Neutrophil (primary cell): Measurements from ENCODE around the gene CEP104.

Source experiments
- H3K27ac ChIP-seq: fragments of 200-600 bp; sonication (generic); 2 replicates; pipeline ENCODE4 v1.5.1; 2016; ENCODE audit warnings: mild to moderate bottlenecking, moderate library complexity
- H3K27me3 ChIP-seq: fragments of 200-600 bp; sonication (generic); 2 replicates; pipeline ENCODE4 v1.6.0; 2016; ENCODE audit warnings: mild to moderate bottlenecking
- H3K36me3 ChIP-seq: fragments of 200-600 bp; sonication (generic); 2 replicates; pipeline ENCODE4 v1.5.1; 2017
- H3K4me1 ChIP-seq, 2 experiments: fragments of 200-600 bp in 1 of 2; sonication (generic) in 1 of 2; 1 replicate in 1 of 2; 2 replicates in 1 of 2; pipeline versions ENCODE4 v1.5.1 to v1.6.1; 2013 to 2016; ENCODE audit warnings: low read depth in 1 of 2, low read length in 1 of 2, mild to moderate bottlenecking in 1 of 2, moderate library complexity in 1 of 2; ENCODE audit not compliant: control insufficient read depth in 1 of 2, insufficient read depth in 1 of 2
- H3K4me3 ChIP-seq, 2 experiments: fragments of 200-600 bp in 1 of 2; sonication (generic) in 1 of 2; 1 replicate in 1 of 2; 2 replicates in 1 of 2; pipeline ENCODE4 v1.5.1; 2013 to 2016; ENCODE audit warnings: low read depth in 1 of 2, low read length in 1 of 2, mild to moderate bottlenecking in 1 of 2, moderate library complexity in 1 of 2
- H3K9me3 ChIP-seq: fragments of 200-600 bp; sonication (generic); 2 replicates; pipeline ENCODE4 v1.5.1; 2016
- TF ChIP-seq, protein P1 (sequence below): fragments of 200-600 bp; sonication (generic); IDR thresholded peaks from 2 replicates; pipeline ENCODE4 v1.5.1; 2016; ENCODE audit warnings: antibody characterized with exemption

Gene CEP104

DNA sequence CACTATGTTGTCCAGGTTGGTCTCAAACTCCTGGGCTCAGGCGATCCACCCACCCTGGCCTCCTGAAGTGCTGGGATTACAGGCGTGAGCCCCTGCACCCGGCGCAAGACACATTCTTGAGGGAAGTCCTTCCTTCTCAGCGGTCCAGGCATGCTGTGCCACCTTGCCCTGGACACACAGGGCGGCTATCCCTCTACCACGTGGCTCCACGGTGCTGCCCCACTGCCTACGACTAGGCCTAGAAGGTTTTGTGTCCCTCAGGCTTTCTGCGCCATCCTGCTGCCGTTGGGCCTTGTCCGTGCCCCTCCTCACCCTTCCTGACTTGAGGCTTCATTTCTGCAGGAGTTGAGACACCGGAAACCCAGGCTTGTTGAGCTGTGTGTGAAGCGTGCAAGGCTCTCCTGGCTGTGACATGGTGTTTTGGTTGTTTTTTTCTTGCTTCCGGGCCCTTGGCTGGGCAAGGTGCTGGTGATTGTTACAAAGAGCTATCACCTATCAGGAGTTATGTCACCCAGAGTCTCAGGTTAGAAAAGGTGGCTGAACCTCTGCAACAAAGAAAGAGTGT lies 29.2 kb upstream of the CEP104 start:
- TF ChIP-seq, protein P1, sequence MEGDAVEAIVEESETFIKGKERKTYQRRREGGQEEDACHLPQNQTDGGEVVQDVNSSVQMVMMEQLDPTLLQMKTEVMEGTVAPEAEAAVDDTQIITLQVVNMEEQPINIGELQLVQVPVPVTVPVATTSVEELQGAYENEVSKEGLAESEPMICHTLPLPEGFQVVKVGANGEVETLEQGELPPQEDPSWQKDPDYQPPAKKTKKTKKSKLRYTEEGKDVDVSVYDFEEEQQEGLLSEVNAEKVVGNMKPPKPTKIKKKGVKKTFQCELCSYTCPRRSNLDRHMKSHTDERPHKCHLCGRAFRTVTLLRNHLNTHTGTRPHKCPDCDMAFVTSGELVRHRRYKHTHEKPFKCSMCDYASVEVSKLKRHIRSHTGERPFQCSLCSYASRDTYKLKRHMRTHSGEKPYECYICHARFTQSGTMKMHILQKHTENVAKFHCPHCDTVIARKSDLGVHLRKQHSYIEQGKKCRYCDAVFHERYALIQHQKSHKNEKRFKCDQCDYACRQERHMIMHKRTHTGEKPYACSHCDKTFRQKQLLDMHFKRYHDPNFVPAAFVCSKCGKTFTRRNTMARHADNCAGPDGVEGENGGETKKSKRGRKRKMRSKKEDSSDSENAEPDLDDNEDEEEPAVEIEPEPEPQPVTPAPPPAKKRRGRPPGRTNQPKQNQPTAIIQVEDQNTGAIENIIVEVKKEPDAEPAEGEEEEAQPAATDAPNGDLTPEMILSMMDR = no peak
- no peaks in the 10 kb centered on the region for H3K9me3 ChIP-seq
- no peak overlapping the region for H3K27ac ChIP-seq
- H3K4me3 ChIP-seq = no peak overlapping the region
- H3K27me3 ChIP-seq = no peaks in the 10 kb centered on the region
- peaks cover 0 to 10% of the 10 kb centered on the region in 2 experiments for H3K4me1 ChIP-seq
- peaks cover 69% of the 10 kb centered on the region for H3K36me3 ChIP-seq

DNA sequence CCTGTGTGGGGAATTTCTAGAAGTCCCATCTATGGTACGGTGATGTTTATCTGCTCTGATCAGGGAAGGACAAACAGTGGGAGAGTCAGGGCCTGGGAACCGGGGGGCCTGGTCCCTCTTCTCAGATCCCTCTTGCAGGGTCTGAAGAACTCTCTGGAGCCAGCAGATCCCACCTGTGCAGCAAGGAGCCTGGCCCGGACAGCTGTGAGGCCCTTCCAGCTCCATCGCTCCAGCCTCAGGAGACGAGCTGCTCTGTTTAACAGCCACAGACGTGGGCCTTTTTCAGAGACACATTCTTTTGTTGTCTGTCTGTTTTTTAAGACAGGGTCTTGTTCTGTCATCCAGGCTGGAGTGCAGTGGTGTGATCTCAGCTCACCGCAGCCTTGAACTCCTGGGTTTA lies 28.6 kb upstream of the CEP104 start:
- Histone ChIP-seq H3K27ac (no peak overlapping the region), H3K4me1 (peaks cover 0 to 4% of the 10 kb centered on the region in 2 experiments), H3K27me3 (no peaks in the 10 kb centered on the region), H3K9me3 (no peaks in the 10 kb centered on the region), H3K36me3 (peaks cover 65% of the 10 kb centered on the region), H3K4me3 (no peak overlapping the region)
- TF ChIP-seq, protein P1 = no peak

DNA sequence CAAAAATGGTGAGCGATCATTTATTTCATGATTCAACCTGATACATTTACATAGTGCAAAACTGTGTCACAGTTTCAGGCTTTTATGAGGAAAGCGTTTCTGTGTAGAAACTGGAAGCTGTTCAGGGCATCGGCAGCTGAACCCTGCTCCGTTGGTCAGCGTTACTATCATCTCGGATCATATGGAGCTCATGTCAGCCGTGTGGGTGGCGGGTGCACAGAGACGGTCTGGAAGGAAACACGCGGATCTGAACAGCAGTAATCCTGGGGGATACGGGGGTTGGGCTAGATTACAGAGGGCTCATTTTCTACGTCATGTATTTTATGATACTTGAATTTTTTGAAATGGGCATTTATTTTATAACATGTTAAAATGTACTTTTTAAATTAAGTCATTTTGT lies 28.0 kb upstream of the CEP104 start:
- H3K9me3 ChIP-seq = no peaks in the 10 kb centered on the region
- peaks cover 59% of the 10 kb centered on the region for H3K36me3 ChIP-seq
- TF ChIP-seq, protein P1 = no peak
- no peaks in the 10 kb centered on the region for H3K4me1 ChIP-seq
- no peak overlapping the region for H3K27ac ChIP-seq
- no peaks in the 10 kb centered on the region for H3K27me3 ChIP-seq
- no peak overlapping the region for H3K4me3 ChIP-seq

DNA sequence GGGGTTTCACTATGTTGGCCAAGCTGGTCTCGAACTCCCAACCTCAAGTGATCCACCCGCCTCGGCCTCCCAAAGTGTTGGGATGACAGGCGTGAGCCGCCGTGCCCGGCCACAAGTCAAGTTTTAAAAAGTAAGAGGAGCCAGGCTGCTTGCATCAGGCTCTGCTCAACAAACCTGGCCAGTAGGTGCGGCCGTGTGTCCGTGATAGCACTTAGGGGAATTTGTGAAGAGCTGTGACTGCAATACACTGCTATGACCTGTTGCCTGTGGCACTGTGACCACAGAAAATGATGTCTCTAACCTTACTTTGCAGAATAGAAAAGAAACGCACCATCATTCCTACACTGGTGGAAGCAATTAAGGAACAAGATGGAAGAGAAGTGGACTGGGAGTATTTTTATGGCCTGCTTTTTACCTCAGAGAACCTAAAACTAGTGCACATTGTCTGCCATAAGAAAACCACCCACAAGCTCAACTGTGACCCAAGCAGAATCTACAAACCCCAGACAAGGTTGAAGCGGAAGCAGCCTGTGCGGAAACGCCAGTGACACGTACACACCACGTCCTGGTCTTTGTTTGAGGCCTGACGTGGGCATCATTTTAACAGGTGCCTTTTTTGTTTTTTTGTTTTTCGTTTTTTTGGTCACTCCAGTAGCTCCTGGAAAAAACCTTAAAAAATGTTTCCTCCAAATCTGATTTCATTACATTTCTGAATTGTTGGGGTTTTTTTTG lies 26.3 kb upstream of the CEP104 start:
- no peak overlapping the region for H3K4me3 ChIP-seq
- H3K36me3 ChIP-seq = peaks cover 46% of the 10 kb centered on the region
- no peak overlapping the region for H3K27ac ChIP-seq
- H3K9me3 ChIP-seq = no peaks in the 10 kb centered on the region
- no peaks in the 10 kb centered on the region for H3K27me3 ChIP-seq
- TF ChIP-seq, protein P1 = no peak
- no peaks in the 10 kb centered on the region for H3K4me1 ChIP-seq

DNA sequence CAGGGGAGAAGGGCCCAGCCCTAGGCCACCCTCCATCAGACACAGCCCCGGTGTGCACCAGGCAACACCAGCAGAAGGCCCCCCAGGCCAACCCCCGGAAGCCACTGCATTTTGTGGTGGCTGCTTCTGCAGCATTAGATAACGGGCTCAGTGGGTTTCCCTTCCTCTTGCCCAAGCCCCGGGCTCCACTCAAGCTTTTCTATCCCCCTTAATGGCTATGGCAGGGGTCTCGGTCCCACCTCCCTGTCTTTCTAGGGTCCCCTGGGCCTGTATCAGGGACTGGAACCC lies 24.1 kb upstream of the CEP104 start:
- no peaks in the 10 kb centered on the region for H3K27me3 ChIP-seq
- no peaks in the 10 kb centered on the region for H3K4me1 ChIP-seq
- no peak overlapping the region for H3K27ac ChIP-seq
- H3K9me3 ChIP-seq = no peaks in the 10 kb centered on the region
- H3K36me3 ChIP-seq = peaks cover 32% of the 10 kb centered on the region
- no peak overlapping the region for H3K4me3 ChIP-seq
- TF ChIP-seq, protein P1 = no peak
